T-cell (primary cell): Measurements from ENCODE around the gene EZH2. TPM values are rescaled to one million over a fixed set of nuclear protein-coding genes. Genes with fewer than 3 reads are reported as not detected.

Experiments
- total RNA-seq, 35 experiments: library from RNA in 6 of 35; stranded (reverse) in 6 of 35; fragments of 120-200 nt in 1 of 35; gene quantifications; one replicate each; pipeline versions ENCODE4 v1.2.1 to v1.2.4 and lab custom pipeline; 2013 to 2026

The EZH2 gene
- total RNA-seq, 5 donors from 2014 or later (not counting 1 experiment from before 2014, with no cell fraction given), result 8.1 to 24.0 (median 11.2) TPM

Other genes with a start within 250 kb of the EZH2 start
- gene CUL1, start 185.4 kb downstream of the EZH2 start, total RNA-seq, result 10 to 100 TPM; 42.3 to 53.7 (median 49.9) TPM
- 10 to 100 TPM; 40.3 to 75.3 (median 68.4) TPM for gene PDIA4, start 144.2 kb upstream of the EZH2 start, total RNA-seq
- 10 to 100 TPM in 3 of 5 donors, 1 to 10 TPM in 2; 6.2 to 21.1 (median 18.8) TPM for gene ZNF786, start 206.4 kb upstream of the EZH2 start, total RNA-seq
- gene ZNF425, start 242.0 kb upstream of the EZH2 start, total RNA-seq, result 1 to 10 TPM in 4 of 5 donors, under 1 TPM in 1; 0.28 to 2.7 (median 1.9) TPM